HAP-1 (cell line): ENCODE data around the gene EPB41.
"Not testable (repeated sequence)": the region's sequence is repeated elsewhere in the genome, so short reads cannot be mapped to it uniquely, and the experiment has no call there.

ENCODE experiments used
- DNase-seq, 2 experiments: peaks; one replicate each; pipeline ENCODE4 v3.0.0-alpha.2; 2016 to 2020; ENCODE audit warnings: low spot score in 2 of 2
- H3K27me3 ChIP-seq: fragments of 250-450 bp; sonication (Bioruptor Pico); 2 replicates; pipeline ENCODE4 v1.5.1; 2020; ENCODE audit warnings: low read depth, mild to moderate bottlenecking, moderate library complexity
- H3K36me3 ChIP-seq: fragments of 250-450 bp; sonication (Bioruptor Pico); replicated peaks from 2 replicates; pipeline ENCODE4 v1.5.1; 2020; ENCODE audit warnings: mild to moderate bottlenecking
- H3K4me1 ChIP-seq: fragments of 250-450 bp; sonication (Bioruptor Pico); 2 replicates; pipeline ENCODE4 v1.5.1; 2020; ENCODE audit warnings: mild to moderate bottlenecking
- H3K4me3 ChIP-seq: fragments of 250-450 bp; sonication (Bioruptor Pico); 2 replicates; pipeline ENCODE4 v1.5.1; 2020; ENCODE audit warnings: mild to moderate bottlenecking, moderate library complexity
- H3K9me3 ChIP-seq: fragments of 250-450 bp; sonication (Bioruptor Pico); 2 replicates; pipeline ENCODE4 v1.5.1; 2020; ENCODE audit warnings: mild to moderate bottlenecking, moderate library complexity
- in situ Hi-C: fragments of 300-500 bp; cut with MboI; formaldehyde crosslinking; loops from 3 replicates; pipeline ENCODE4 v1.14.3; 2020; ENCODE audit warnings: low sequenced_read_pairs, inconsistent platforms, mixed read lengths

The EPB41 gene

GRCh38 chr1:29145739-29146437, 231.5 kb downstream of the EPB41 start:
- no peaks in the 10 kb centered on the region for H3K27me3 ChIP-seq
- in situ Hi-C loops = no loop called here
- no peaks in the 10 kb centered on the region for H3K4me1 ChIP-seq
- DNase-seq = no peak
- peaks cover 64% of the 10 kb centered on the region for H3K36me3 ChIP-seq
- H3K9me3 ChIP-seq = no peaks in the 10 kb centered on the region
- H3K4me3 ChIP-seq = no peak overlapping the region

GRCh38 chr1:29148656-29149491, 234.5 kb downstream of the EPB41 start:
- Histone ChIP-seq H3K4me3 (no peak overlapping the region), H3K9me3 (no peaks in the 10 kb centered on the region), H3K27me3 (no peaks in the 10 kb centered on the region), H3K4me1 (no peaks in the 10 kb centered on the region), H3K36me3 (peaks cover 88% of the 10 kb centered on the region)
- in situ Hi-C loops = no loop called here
- DNase-seq = no peak

- H3K27me3 ChIP-seq, DNase-seq, H3K9me3 ChIP-seq, H3K4me1 ChIP-seq, in situ Hi-C loops, H3K4me3 ChIP-seq: not testable (repeated sequence)
- H3K36me3 ChIP-seq = peaks cover 100% of the 10 kb centered on the region
These were observed 236.0 kb downstream of the EPB41 start for GRCh38 chr1:29150346-29150745.

- no peaks in the 10 kb centered on the region for H3K27me3 ChIP-seq
- H3K4me3 ChIP-seq = no peak overlapping the region
- peaks cover 9% of the 10 kb centered on the region for H3K4me1 ChIP-seq
- DNase-seq = no peak
- H3K9me3 ChIP-seq = no peaks in the 10 kb centered on the region
- in situ Hi-C loops = no loop called here
- H3K36me3 ChIP-seq = peaks cover 95% of the 10 kb centered on the region
These were observed 237.9 kb downstream of the EPB41 start for GRCh38 chr1:29152046-29152805.

- H3K9me3 ChIP-seq = no peaks in the 10 kb centered on the region
- H3K4me3 ChIP-seq = no peak overlapping the region
- DNase-seq = peak; percentile 59 to 66
- H3K4me1 ChIP-seq = peaks cover 21% of the 10 kb centered on the region
- in situ Hi-C loops = no loop called here
- H3K27me3 ChIP-seq = no peaks in the 10 kb centered on the region
- H3K36me3 ChIP-seq = peaks cover 83% of the 10 kb centered on the region
These were observed 242.3 kb downstream of the EPB41 start for GRCh38 chr1:29156543-29157268.

- Histone ChIP-seq H3K36me3 (peaks cover 78% of the 10 kb centered on the region), H3K27me3 (no peaks in the 10 kb centered on the region), H3K4me3 (no peak overlapping the region), H3K9me3 (no peaks in the 10 kb centered on the region), H3K4me1 (peaks cover 21% of the 10 kb centered on the region)
- in situ Hi-C loops = no loop called here
- no peak for DNase-seq
These were observed 242.9 kb downstream of the EPB41 start for GRCh38 chr1:29157269-29157601.

- no peaks in the 10 kb centered on the region for H3K9me3 ChIP-seq
- no peak for DNase-seq
- H3K4me1 ChIP-seq = peaks cover 35% of the 10 kb centered on the region
- peaks cover 68% of the 10 kb centered on the region for H3K36me3 ChIP-seq
- in situ Hi-C loops = no loop called here
- H3K27me3 ChIP-seq = no peaks in the 10 kb centered on the region
- no peak overlapping the region for H3K4me3 ChIP-seq
These were observed 245.4 kb downstream of the EPB41 start for GRCh38 chr1:29159773-29160172.

GRCh38 chr1:29162025-29162424, 247.7 kb downstream of the EPB41 start:
- Histone ChIP-seq H3K4me1 (peaks cover 38% of the 10 kb centered on the region), H3K4me3 (no peak overlapping the region), H3K9me3 (no peaks in the 10 kb centered on the region), H3K27me3 (no peaks in the 10 kb centered on the region), H3K36me3 (peaks cover 59% of the 10 kb centered on the region)
- in situ Hi-C loops = no loop called here
- DNase-seq = no peak

- peaks cover 65% of the 10 kb centered on the region for H3K36me3 ChIP-seq
These were observed 248.2 kb downstream of the EPB41 start for GRCh38 chr1:29162476-29163138.

GRCh38 chr1:29164588-29164987, 250.2 kb downstream of the EPB41 start:
- H3K27me3 ChIP-seq = no peaks in the 10 kb centered on the region
- H3K4me3 ChIP-seq = no peak overlapping the region
- in situ Hi-C loops = no loop called here
- peaks cover 54% of the 10 kb centered on the region for H3K36me3 ChIP-seq
- peak; percentile 33 to 92 for DNase-seq
- H3K9me3 ChIP-seq = no peaks in the 10 kb centered on the region
- H3K4me1 ChIP-seq = peaks cover 24% of the 10 kb centered on the region

More at GRCh38 chr1:29162476-29163138, 248.2 kb downstream of the EPB41 start:
- Histone ChIP-seq H3K4me1 (peaks cover 32% of the 10 kb centered on the region), H3K27me3 (no peaks in the 10 kb centered on the region), H3K9me3 (no peaks in the 10 kb centered on the region), H3K4me3 (no peak overlapping the region)
- no peak for DNase-seq
- in situ Hi-C loops = no loop called here

GRCh38 chr1:29166291-29166878, 252.0 kb downstream of the EPB41 start:
- Histone ChIP-seq H3K27me3 (no peaks in the 10 kb centered on the region), H3K4me3 (no peak overlapping the region), H3K36me3 (peaks cover 45% of the 10 kb centered on the region), H3K4me1 (peaks cover 28% of the 10 kb centered on the region), H3K9me3 (no peaks in the 10 kb centered on the region)
- DNase-seq = no peak
- in situ Hi-C loops = no loop called here

- no peak overlapping the region for H3K4me3 ChIP-seq
- peaks cover 39% of the 10 kb centered on the region for H3K36me3 ChIP-seq
- peaks cover 32% of the 10 kb centered on the region for H3K4me1 ChIP-seq
- in situ Hi-C loops = no loop called here
- no peaks in the 10 kb centered on the region for H3K27me3 ChIP-seq
- no peaks in the 10 kb centered on the region for H3K9me3 ChIP-seq
- no peak for DNase-seq
These were observed 253.5 kb downstream of the EPB41 start for GRCh38 chr1:29167904-29168303.
